ENCODE results near the gene TSC22D3.
"Not testable (repeated sequence)": the region's sequence is repeated elsewhere in the genome, so short reads cannot be mapped to it uniquely, and the experiment has no call there.

TSC22D3 gene

GRCh38 chrX:107712231-107713202 is 63.1 kb downstream of the TSC22D3 start:
- no peak for DNase-seq (ENCODE audit: low read depth)

GRCh38 chrX:107711521-107712181 is 63.9 kb downstream of the TSC22D3 start:
- no peak for DNase-seq (ENCODE audit: low read depth)

DNA sequence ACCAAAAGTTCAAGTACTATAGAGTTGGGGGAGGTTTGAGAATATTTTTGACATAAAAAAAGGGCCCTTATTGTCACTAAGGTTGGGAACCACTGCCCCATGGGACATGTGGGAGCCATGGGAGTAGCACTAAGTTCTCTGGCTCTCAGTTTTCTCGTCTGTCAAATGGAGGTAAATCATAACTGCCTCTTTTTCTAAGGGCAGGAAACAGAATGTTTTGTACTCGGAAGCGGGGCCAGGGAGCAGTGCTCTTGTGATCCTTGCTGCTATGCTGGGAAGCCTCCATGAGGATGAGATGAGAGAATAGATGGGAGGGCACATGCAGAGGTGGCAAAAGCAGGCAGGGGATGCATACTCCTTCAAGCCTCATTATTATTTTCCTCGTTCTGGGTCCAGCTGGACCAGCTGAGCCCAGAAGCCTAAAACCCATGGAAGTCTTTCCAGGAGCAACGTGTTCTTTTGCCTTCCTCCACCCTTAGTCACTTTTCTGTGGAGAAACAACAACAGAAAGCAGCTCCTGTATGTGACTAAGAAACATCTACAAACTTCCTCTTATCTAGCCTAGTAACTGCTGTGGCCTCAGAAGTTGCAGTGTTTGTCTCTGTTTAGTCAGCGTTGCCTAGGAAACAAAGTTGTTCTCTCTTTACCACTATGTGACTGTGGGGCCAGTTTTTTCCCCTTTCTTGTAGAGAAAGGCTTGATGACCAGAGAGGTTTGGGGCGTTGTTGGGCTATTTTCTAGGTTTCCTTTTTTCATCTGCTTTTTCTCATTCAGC is 64.8 kb downstream of the TSC22D3 start:
- DNase-seq (ENCODE audit: low read depth) = peak; percentile 29

DNA sequence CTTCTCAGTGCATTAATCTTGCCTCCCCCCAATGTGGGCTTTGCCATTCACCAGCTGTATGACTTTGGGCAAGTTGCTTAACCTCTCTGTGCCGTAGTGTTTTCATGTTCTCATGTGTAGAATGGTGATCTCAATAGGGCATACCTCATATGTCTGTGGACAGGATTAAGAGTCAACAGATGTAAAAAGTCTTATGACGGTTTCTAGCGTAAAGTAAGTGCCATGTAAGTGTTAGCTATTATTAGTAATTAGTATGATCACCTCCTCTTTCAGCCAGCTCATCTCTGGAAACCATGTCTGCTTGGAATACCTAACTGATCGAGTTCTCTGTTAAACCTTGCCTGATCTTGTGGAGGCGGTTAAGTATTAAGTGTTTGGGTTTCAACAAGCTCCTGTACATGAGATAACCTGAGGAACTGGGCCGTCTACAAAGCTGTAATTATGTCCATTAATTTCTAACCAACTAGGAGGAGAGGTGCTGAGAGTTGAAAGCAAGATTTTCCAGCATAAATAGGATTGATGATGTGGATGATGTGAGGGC is 66.3 kb downstream of the TSC22D3 start:
- no peak for DNase-seq (ENCODE audit: low read depth)

DNA sequence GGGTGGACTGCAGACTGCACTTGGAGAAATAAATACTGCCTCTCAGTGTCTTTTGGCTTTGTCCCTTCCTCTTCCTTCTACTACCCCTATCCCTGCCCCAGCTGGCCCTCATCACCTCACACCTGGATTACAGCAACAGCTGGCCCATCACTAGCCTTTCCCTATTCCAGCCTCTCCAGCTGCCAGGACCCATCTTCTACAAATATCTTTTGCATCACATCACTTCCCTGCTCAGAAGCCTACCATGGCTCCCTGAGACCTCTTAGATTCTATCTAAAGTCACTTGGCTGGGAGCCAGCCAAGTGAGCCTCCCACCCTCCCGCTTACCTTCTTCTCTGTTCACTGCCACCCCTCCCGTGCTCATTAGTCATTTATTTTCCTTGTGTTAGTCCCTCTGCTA is 66.8 kb downstream of the TSC22D3 start:
- no peak for DNase-seq (ENCODE audit: low read depth)

- no peak for DNase-seq (ENCODE audit: low read depth)
Measured at GRCh38 chrX:107707866-107708265, 67.7 kb downstream of the TSC22D3 start.

DNA sequence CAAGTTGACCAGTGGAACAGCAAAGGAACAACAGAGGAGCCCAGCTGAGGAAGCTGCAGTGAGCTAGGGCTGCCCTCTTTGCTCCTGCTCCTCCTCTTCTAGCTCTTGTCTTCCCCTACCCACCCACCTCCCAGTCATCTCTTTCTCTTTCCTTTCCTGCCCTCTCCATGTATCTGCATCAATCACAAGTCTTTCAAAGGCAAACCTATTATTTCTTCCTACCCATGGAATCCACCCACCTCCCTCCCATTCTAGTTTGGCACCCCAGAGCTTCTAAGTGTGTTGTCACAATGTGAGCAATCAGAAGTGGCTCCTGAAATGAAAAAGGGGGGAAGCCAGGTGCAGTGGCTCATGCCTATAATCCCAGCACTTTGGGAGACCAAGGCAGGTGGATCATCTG is 69.3 kb downstream of the TSC22D3 start:
- no peak for DNase-seq (ENCODE audit: low read depth)

DNA sequence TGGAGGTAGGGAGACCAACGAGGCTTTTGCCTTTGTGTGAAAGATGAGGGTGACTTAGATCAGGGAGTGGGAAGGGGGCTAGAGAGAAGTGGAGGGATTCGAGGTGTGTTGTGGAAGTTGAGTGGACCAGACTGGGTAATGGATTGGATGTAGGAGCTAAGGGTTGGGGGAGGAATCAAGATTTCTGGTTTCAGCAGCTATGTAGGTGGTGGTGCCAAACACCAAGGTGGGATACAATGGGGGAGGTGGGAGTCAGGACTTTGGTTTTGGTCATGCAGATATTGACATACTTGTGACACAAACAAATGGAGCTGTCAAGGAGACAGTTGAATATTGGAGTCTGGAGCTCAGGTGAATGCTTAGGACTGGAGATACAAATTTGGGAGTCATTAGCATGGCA is 71.0 kb downstream of the TSC22D3 start:
- DNase-seq (ENCODE audit: low read depth) = no peak

DNA sequence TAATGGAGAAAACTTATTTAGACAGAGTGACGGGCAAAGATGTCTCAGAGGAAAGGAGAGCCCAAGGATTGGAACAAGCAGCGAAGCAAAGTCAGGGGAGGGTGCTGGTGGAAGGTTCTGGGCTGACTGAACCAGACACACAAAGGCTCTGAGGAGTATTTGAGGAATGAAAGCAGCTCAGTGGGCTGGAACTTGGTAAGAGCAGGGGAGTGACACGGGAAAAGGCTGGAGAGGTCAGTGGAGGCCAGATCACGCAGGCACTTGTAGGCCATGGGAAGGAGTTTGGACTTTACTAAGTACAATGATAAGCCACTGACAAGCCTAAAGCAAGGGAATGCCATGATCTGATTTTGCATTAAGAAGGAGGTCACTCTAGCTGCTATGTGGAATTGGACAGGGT is 71.4 kb downstream of the TSC22D3 start:
- DNase-seq (ENCODE audit: low read depth) = no peak

- DNase-seq (ENCODE audit: low read depth) = no peak
Measured at GRCh38 chrX:107701493-107702121, 74.0 kb downstream of the TSC22D3 start.

DNA sequence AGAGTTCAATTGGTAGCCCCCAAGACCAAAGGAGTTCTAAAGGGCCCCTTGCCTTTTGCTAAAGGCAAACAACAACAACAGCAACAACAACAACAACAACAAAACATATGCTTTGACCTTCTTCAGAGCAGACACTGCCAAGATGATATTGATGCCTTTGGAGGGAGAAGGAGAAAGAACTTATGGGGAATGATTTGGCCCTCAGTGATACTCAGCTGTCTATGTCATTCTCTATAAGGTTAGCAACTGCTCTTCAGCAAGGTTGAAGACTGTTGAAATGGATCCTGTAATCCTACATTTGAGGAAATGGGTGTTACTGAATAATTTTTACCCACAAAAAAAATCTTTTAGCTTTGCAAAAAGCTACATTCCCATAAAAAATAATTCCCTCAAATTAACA is 74.8 kb downstream of the TSC22D3 start:
- no peak for DNase-seq (ENCODE audit: low read depth)

GRCh38 chrX:107700317-107700774 is 75.2 kb downstream of the TSC22D3 start:
- DNase-seq (ENCODE audit: low read depth) = no peak

- no peak for DNase-seq (ENCODE audit: low read depth)
Measured at GRCh38 chrX:107699616-107700015, 76.0 kb downstream of the TSC22D3 start.

- DNase-seq (ENCODE audit: low read depth) = no peak
Measured at GRCh38 chrX:107691024-107691448, 84.6 kb downstream of the TSC22D3 start.

DNA sequence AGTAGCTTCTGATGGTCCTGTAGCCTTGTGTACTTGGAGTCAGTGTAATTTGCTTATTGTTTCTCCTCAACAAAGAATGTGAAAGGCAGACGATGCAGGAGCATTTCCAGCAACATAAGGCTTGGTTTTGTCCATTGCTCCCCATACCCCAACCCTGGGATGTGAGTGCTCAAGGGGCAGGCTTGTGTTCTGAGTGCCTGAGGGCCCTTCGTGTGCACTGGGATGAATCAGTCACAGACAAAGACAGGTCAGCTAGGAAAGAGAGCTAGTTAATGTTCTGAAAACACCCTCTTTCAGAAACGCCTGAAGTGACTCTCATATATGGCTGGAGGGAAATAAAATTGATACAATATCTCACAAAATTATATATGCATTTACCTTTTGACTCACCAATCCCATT is 88.1 kb downstream of the TSC22D3 start:
- no peak for DNase-seq (ENCODE audit: low read depth)

DNA sequence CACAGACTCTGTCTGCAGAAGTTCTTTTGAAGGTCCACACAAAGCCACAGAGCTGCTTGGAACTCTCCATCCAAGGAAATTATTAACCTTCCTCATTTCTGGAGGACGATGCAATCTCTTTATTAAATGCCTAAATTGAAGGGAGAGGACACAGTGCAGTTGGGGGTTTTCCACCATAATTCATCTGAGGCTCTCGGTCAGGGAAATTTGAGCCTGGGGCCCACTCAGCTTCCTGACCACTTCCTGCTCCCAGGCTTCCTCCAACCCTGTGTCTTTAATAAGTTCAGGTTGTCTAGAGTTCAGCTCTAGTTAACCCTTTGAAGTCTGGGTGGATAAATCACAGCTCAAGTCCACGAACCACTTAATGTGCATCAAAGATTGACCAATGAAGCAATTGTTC is 88.8 kb downstream of the TSC22D3 start:
- no peak for DNase-seq (ENCODE audit: low read depth)

DNA sequence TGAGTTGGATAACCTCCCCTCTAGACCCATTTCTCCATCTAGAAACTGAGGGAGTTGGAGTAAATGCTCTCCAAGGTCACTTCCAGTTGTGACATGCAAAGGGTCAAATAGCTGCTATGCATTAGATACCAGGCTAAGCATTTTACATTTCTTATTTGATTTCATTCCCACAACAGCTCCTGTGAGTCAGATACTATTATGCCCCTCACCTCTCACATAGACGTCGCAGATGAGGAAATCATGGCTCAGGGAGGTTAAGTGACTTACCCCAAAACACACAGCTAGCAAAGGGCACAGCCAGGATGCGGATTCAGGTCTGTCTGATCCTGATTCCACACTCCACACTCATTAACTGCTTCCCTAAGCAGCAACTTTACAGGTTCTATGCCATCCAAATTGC is 89.6 kb downstream of the TSC22D3 start:
- no peak for DNase-seq (ENCODE audit: low read depth)

GRCh38 chrX:107685586-107685985 is 90.0 kb downstream of the TSC22D3 start:
- not testable (repeated sequence) for DNase-seq (ENCODE audit: low read depth)

- DNase-seq (ENCODE audit: low read depth) = no peak
Measured at GRCh38 chrX:107684956-107685385, 90.6 kb downstream of the TSC22D3 start.

DNA sequence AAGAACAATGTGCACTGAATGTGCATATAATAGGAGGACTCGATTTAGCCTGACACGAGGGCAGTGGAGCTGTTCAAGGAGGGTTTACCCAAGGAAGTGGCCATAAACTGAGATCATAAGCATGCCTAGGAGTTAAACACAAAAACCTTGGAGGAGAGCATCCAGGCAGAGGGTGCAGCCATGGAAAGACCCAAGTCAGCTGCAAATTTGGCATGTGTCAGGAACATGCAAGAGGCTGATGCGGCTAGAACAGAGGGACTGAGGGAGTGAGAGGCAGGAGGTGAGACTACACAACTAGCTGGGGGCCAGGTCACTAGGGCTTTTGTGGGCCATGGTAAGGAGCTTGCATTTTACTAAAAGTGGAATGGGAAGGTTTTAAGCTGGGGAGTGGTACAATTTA is 91.7 kb downstream of the TSC22D3 start:
- DNase-seq (ENCODE audit: low read depth) = no peak

DNA sequence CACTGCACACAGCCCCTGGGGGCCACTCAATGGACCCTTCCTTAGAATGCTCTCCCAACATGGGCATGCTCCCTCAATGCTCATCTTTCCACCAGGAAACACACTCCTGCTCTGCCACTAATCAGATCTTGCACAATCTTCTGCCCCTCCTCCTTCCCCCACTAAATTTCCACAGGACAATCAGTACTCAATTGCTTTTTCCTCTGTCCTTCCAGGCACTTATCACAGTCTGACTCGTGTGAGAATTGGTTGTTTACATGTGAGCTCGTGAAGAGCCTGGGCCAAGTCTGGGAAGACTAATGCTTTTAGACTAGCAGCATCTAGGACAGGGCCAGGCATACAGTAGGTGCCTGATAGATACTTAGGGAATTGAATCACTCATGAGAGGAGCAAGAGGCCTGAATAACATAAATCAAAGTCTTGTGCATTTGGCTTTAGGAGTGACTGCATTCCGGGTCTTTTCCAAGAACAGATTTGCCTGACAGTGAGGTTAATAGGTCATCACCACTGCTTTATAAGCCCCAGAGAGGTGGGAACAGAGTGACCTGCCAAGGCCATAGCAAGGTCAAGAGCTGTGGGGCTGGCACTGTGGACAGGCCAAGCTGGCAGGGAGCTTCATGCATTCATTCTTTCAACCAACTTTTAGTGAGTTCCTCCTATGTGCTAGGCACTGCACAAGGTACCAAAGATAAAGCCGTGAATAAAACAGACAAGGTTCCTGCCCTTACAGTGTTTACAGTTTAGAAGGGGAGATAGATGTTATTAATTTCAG is 92.3 kb downstream of the TSC22D3 start:
- DNase-seq (ENCODE audit: low read depth) = no peak

All from stimulated activated CD4-positive, alpha-beta T cell treated with anti-CD3 and anti-CD28 coated beads, Interleukin-2, amount 100 ng/mL, for 4 hours (primary cell).